Bronchial epithelial cell (primary cell): Measurements from ENCODE around the gene CHCHD6. TPM values are rescaled to one million over a fixed set of nuclear protein-coding genes. Genes with fewer than 3 reads are reported as not detected.

Source experiments
- DNase-seq: peaks from one replicate; pipeline ENCODE4 v3.0.0-alpha.2; 2010; ENCODE audit warnings: low read depth
- FAIRE-seq: peaks from 2 replicates; lab custom pipeline; 2011; peaks lifted over from hg19 to GRCh38; lab: Jason Lieb, UNC
- H3K27me3 ChIP-seq: 2 replicates; pipeline ENCODE4 v1.5.1; 2011; ENCODE audit warnings: low read length; ENCODE audit not compliant: control insufficient read depth, insufficient read depth
- H3K36me3 ChIP-seq: 2 replicates; pipeline ENCODE4 v1.5.1; 2011; ENCODE audit warnings: low read length; ENCODE audit not compliant: control insufficient read depth, insufficient read depth
- H3K4me3 ChIP-seq: 2 replicates; pipeline ENCODE4 v1.5.1; 2011; ENCODE audit warnings: mild to moderate bottlenecking, low read depth, low read length, control low read depth
- CTCF ChIP-seq: IDR thresholded peaks from 2 replicates; pipeline ENCODE4 v1.5.1; 2011; ENCODE audit warnings: mild to moderate bottlenecking, moderate library complexity, low read length, control low read depth, inconsistent platforms; ENCODE audit not compliant: insufficient read depth, severe bottlenecking
- total RNA-seq: library from RNA; depleted of rRNA; stranded (reverse); fragments of >200 nt; gene quantifications from 2 replicates; pipeline ENCODE4 v1.2.1, GENCODE V29; 2014

Gene CHCHD6
- total RNA-seq, 1 donor from 2014 or later: 25.5 TPM

GRCh38 chr3:126912027-126912422 lies 208.0 kb downstream of the CHCHD6 start:
- DNase-seq: no peak
- no peak for FAIRE-seq

GRCh38 chr3:126912491-126913195 lies 208.6 kb downstream of the CHCHD6 start:
- no peak for TF ChIP-seq CTCF
- FAIRE-seq (no peak), DNase-seq (no peak)
- no peaks in the 10 kb centered on the region for H3K36me3 ChIP-seq
- H3K4me3 ChIP-seq: no peak overlapping the region
- H3K27me3 ChIP-seq: no peaks in the 10 kb centered on the region

More at GRCh38 chr3:126912027-126912422, 208.0 kb downstream of the CHCHD6 start:
- Histone ChIP-seq H3K4me3 (no peak overlapping the region), H3K36me3 (no peaks in the 10 kb centered on the region), H3K27me3 (no peaks in the 10 kb centered on the region)
- no peak for TF ChIP-seq CTCF

GRCh38 chr3:126913524-126913923 lies 209.5 kb downstream of the CHCHD6 start:
- TF ChIP-seq CTCF: no peak
- Histone ChIP-seq H3K27me3 (no peaks in the 10 kb centered on the region), H3K4me3 (no peak overlapping the region), H3K36me3 (no peaks in the 10 kb centered on the region)
- FAIRE-seq: no peak
- peak; percentile 56 for DNase-seq

GRCh38 chr3:126914226-126914625 lies 210.2 kb downstream of the CHCHD6 start:
- no peak for TF ChIP-seq CTCF
- Histone ChIP-seq H3K36me3 (no peaks in the 10 kb centered on the region), H3K4me3 (no peak overlapping the region), H3K27me3 (no peaks in the 10 kb centered on the region)
- FAIRE-seq: no peak
- no peak for DNase-seq

GRCh38 chr3:126915015-126915414 lies 211.0 kb downstream of the CHCHD6 start:
- FAIRE-seq (no peak), DNase-seq (no peak)
- Histone ChIP-seq H3K27me3 (no peaks in the 10 kb centered on the region), H3K36me3 (no peaks in the 10 kb centered on the region), H3K4me3 (no peak overlapping the region)
- TF ChIP-seq CTCF: no peak

GRCh38 chr3:126916546-126916945 lies 212.5 kb downstream of the CHCHD6 start:
- no peaks in the 10 kb centered on the region for H3K27me3 ChIP-seq
- no peak overlapping the region for H3K4me3 ChIP-seq
- DNase-seq (no peak), FAIRE-seq (no peak)
- no peaks in the 10 kb centered on the region for H3K36me3 ChIP-seq
- no peak for TF ChIP-seq CTCF
